NB4 (cell line): Measurements from ENCODE around the gene COL6A1.

Experiments used
- POLR2A ChIP-seq: IDR thresholded peaks from 2 replicates; pipeline ENCODE4 v1.6.1; 2011; ENCODE audit warnings: mild to moderate bottlenecking; ENCODE audit not compliant: insufficient read length; ENCODE audit errors: extremely low read depth
- TF ChIP-seq, protein P1 (sequence below): IDR thresholded peaks from one replicate; pipeline ENCODE4 v1.5.1; 2012; ENCODE audit warnings: low read depth, low read length

DNA sequence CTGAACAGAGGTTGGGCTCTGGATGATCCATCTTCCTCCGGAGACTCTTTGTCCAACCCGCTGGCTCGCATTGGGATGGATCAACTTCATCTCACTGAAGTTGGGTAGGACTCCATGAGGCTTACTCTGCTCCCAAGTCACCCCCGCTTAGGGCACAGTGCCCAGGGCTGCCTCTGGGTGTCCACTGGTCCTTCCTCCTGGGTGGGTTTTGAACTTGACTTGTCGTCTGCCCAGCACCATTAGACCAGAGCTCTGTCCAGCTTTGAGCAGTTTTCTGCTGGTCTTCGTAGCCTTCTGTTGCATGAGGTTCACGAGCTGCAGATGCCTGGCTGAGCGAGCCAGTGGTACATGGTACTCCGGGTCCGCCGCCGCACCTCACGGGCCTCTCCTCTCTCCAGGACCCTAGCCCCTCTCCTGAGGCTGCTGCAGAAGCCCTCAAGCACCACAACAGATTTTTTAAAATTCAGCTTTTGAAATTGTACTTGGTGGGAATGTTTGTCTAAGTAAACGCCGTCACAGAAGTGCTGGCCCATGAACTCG, 33.8 kb upstream of the COL6A1 start:
- no peak for TF ChIP-seq POLR2A
- TF ChIP-seq, protein P1, sequence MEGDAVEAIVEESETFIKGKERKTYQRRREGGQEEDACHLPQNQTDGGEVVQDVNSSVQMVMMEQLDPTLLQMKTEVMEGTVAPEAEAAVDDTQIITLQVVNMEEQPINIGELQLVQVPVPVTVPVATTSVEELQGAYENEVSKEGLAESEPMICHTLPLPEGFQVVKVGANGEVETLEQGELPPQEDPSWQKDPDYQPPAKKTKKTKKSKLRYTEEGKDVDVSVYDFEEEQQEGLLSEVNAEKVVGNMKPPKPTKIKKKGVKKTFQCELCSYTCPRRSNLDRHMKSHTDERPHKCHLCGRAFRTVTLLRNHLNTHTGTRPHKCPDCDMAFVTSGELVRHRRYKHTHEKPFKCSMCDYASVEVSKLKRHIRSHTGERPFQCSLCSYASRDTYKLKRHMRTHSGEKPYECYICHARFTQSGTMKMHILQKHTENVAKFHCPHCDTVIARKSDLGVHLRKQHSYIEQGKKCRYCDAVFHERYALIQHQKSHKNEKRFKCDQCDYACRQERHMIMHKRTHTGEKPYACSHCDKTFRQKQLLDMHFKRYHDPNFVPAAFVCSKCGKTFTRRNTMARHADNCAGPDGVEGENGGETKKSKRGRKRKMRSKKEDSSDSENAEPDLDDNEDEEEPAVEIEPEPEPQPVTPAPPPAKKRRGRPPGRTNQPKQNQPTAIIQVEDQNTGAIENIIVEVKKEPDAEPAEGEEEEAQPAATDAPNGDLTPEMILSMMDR, result no peak
